CD4-positive, alpha-beta T cell treated with Interleukin-1 beta for 1 hour (primary cell): ENCODE measurements around the gene EEF2KMT.
"Not testable (repeated sequence)": the region's sequence is repeated elsewhere in the genome, so short reads cannot be mapped to it uniquely, and the experiment has no call there.

Experiments
- DNase-seq, 2 donors: peaks; one replicate each; pipeline ENCODE4 v3.0.0-alpha.2; 2020 to 2022

Gene EEF2KMT

GRCh38 chr16:5095145-5095830 lies 2.3 kb downstream of the EEF2KMT start:
- not testable (repeated sequence) for DNase-seq

DNA sequence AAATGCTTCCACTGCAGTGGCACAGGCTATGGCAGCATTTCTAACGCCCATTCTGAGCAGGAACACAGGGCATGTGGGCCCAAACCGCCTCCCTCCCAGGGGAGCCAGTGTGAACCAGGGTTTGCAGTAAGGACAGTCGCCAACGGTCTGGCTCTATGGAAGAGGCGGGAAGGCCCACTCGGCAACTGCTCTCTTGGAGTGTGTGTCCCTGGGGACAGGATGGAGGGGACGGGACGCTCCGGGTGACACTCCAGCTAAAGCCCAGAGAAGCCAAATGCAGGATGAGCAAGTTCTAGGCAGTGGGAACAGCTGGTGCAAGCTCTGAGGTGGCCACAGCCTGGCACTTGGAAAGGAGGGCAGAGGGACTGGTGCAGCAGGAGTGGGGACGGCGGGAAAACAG lies 3.8 kb downstream of the EEF2KMT start:
- DNase-seq = not testable (repeated sequence)

- not testable (repeated sequence) for DNase-seq
These were observed 4.5 kb downstream of the EEF2KMT start for GRCh38 chr16:5093081-5093480.

- not testable (repeated sequence) for DNase-seq
These were observed 7.0 kb downstream of the EEF2KMT start for GRCh38 chr16:5090592-5090991.

DNA sequence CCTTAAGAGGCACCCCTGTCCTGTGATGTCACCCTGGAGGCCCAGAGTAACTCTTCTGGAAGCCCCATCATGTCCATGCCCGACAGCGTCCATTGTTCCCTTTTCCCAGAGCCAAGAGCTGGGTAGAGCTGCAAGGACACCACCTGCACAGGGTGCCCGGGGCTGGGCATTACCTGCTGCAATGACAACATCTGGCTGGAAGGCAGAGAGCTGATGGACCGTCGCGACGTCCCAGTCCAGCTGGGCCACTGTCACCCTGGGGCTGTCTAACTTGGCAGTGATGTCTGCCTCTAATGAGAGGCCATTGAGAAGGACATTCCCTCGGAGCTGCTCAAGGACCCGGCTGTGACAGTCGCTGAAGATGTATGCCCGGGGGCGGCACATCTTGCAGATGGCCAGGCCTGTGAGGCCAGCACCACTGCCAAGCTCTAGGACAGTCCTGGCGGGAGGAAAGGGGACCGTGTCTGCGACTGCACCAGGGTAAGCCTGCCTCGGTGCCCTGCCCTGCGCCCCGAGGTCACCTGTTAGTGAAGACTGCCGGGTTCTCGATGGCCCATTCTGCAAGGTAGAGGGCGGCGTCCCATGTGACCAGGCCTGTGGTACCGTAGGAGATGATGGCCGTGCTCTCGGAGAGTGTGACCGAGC lies 7.6 kb downstream of the EEF2KMT start:
- not testable (repeated sequence) for DNase-seq

DNA sequence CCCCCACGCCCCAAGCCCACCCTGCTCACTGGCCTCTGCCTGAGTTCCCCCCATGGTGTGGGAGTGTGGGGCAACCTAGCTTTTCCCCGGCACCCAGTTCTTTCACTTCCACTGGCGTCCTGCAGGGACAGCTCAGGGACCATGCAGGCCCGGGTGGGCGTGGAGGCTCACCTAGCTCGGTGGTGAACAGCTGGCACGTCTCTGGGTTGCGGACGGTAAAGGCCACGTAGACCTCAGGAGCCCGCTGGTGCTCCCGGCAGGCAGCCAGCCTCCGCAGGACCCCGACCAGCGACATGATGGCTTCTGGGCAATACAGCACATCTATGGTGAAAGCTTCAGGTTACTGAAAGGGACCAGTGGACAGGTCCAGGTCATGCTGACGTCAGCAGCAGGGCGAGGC lies 8.7 kb downstream of the EEF2KMT start:
- DNase-seq = not testable (repeated sequence)

- DNase-seq = not testable (repeated sequence)
These were observed 9.4 kb downstream of the EEF2KMT start for GRCh38 chr16:5088086-5088790.

GRCh38 chr16:5085716-5086115 lies 11.9 kb downstream of the EEF2KMT start:
- DNase-seq = not testable (repeated sequence)

- DNase-seq = peak; percentile 47 to 58
These were observed 12.8 kb downstream of the EEF2KMT start for GRCh38 chr16:5084802-5085201.

- not testable (repeated sequence) for DNase-seq
These were observed 13.4 kb downstream of the EEF2KMT start for GRCh38 chr16:5084099-5084731.

- not testable (repeated sequence) for DNase-seq
These were observed 13.9 kb downstream of the EEF2KMT start for GRCh38 chr16:5083646-5084045.

- DNase-seq = not testable (repeated sequence)
These were observed 16.6 kb downstream of the EEF2KMT start for GRCh38 chr16:5080996-5081395.

DNA sequence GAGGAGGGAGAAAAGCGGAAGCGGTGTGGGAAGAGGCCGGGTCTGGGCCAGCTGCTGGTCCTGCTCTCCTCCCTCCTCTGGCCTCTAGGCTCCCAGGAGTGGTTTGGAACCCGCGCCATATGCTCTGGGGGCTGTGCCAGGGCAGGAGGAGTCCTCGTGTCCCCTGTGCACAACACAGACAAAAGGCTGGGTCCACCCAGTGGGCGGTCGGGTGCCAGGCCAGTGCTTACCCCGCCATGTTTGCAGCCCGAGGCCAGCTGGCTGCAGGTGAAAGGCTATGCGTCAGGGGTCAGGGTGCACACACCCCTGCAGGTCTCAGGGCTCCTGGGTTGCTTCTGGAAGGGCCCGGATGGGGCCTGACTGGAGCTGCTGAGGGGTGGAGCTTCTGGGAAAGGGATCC lies 17.1 kb downstream of the EEF2KMT start:
- DNase-seq = not testable (repeated sequence)

GRCh38 chr16:5078626-5079025 lies 19.0 kb downstream of the EEF2KMT start:
- no peak for DNase-seq

DNA sequence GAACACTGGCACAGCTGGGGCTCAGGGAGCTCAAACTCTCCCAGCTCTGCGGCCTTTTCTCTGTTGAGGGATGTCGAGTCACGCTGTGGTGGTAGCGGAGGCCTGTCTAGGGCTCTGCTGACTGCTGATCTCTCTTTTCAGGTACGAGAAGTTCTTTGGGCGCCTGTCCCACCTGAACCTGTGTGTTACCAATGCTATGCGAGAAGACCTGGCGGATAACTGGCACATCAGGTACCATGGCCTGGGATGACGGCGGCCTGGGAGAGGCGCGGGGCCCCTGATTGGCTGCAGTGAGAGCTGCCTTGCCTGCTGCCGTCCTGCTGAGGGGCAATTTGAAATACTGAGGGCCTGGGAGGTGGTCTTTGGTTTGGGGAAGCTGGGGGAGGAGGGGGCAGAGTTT lies 20.3 kb downstream of the EEF2KMT start:
- no peak for DNase-seq

DNA sequence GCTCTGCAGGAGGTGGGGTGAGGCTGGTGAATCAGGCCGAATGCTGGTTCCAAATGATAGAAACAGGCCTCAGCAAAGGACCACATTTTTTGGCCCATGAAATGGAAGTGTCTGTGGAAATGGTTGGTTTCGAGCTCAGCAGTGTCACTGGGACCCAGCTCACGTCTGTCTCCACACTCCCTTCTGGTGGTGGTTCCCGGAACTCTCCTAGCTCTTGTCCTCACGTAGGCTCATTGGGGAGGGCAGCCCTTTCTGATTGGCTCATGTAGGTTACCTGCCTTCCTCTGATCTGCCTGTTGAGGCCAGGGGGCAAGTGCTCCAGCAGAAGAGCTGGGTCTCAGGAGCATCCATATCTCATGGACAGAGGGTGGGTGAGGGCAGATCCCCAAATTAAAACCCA lies 22.0 kb downstream of the EEF2KMT start:
- no peak for DNase-seq

DNA sequence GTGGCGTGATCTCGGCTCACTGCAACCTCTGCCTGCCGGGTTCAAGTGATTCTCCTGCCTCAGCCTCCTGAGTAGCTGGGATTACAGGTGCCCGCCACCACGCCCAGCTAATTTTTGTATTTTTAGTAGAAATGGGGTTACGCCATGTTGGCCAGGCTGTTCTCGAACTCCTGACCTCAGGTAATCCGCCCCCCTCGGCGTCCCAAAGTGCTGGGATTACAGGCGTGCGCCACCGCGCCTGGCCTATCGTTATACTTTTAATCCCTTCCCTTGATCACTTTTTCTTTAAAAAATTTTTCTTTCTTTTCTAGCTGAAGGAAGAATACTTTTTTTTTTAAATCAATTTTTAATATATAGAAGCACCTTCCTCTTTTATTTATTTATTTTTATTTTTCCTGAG lies 23.8 kb downstream of the EEF2KMT start:
- not testable (repeated sequence) for DNase-seq

GRCh38 chr16:5073279-5073629 lies 24.3 kb downstream of the EEF2KMT start:
- DNase-seq = no peak

- DNase-seq = no peak
These were observed 25.0 kb downstream of the EEF2KMT start for GRCh38 chr16:5072334-5073278.

GRCh38 chr16:5071681-5072333 lies 25.8 kb downstream of the EEF2KMT start, which contains the start of gene ALG1:
Gene ALG1, plus strand, starts transcription at chr16:5071843. Its CDS starts 7 bp downstream, at chr16:5071850.
- DNase-seq = peak; percentile 91

DNA sequence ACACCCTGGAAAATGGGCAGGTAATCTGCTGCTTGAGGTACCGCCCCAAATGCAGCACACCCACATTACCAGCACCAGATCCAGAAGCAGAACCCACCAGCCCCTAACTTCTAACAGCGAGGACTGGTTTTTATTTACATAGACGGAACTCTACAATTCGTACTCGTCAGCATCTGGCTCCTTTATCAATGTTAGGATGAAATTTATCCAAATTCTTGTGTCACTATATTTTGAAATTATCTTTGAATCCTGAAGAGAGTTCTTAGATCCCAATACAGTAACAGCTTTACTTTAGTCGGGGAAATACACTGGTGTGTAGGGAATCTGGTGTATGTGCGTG lies 26.3 kb downstream of the EEF2KMT start:
- DNase-seq = no peak
